H1 (cell line): Measurements from ENCODE around the gene DHPS. TPM values are rescaled to one million over a fixed set of nuclear protein-coding genes. Genes with fewer than 3 reads are reported as not detected.

Experiments used
- CTCF ChIA-PET: fragments of 300-600 bp; sonication (Branson Sonifier 250); formaldehyde crosslinking; loops from one replicate; lab custom pipeline; 2021; ENCODE audit not compliant: partially characterized antibody; lab: Charles Lee
- POLR2A ChIA-PET: fragments of 300-600 bp; sonication (Branson Sonifier 250); formaldehyde crosslinking; loops from one replicate; lab custom pipeline; 2021; ENCODE audit warnings: inconsistent platforms; ENCODE audit not compliant: partially characterized antibody; lab: Charles Lee
- DNase-seq, 2 experiments: peaks; one replicate each; pipeline versions ENCODE4 v3.0.0 to v3.0.0-alpha.2; 2010 to 2022; ENCODE audit warnings: low spot score in 2 of 2, low read depth in 1 of 2, mixed read lengths in 1 of 2
- FAIRE-seq: peaks from 2 replicates; lab custom pipeline; 2011; peaks lifted over from hg19 to GRCh38; lab: Jason Lieb, UNC
- H2AFZ ChIP-seq: 2 replicates; pipeline ENCODE4 v1.8.1; 2012; ENCODE audit warnings: low read length, inconsistent platforms
- H2AK5ac ChIP-seq: 2 replicates; pipeline ENCODE4 v1.6.1; 2013; ENCODE audit warnings: low read depth, low read length
- H2BK120ac ChIP-seq: replicated peaks from 2 replicates; pipeline ENCODE3; 2013; ENCODE audit warnings: low read depth, low read length, inconsistent platforms
- H2BK12ac ChIP-seq: 2 replicates; pipeline ENCODE4 v1.6.1; 2013; ENCODE audit warnings: low read depth, low read length
- H2BK15ac ChIP-seq: 2 replicates; pipeline ENCODE4 v1.6.1; 2013; ENCODE audit warnings: low read length
- H2BK20ac ChIP-seq: 2 replicates; pipeline ENCODE4 v1.6.1; 2013; ENCODE audit warnings: low read length
- H2BK5ac ChIP-seq: 2 replicates; pipeline ENCODE4 v1.6.1; 2013; ENCODE audit warnings: low read depth, low read length
- H3K14ac ChIP-seq: 2 replicates; pipeline ENCODE4 v1.6.1; 2013; ENCODE audit warnings: inconsistent platforms; ENCODE audit not compliant: insufficient read length
- H3K18ac ChIP-seq: 2 replicates; pipeline ENCODE4 v1.6.1; 2013; ENCODE audit warnings: low read length; ENCODE audit errors: extremely low read depth
- H3K23ac ChIP-seq: 2 replicates; pipeline ENCODE4 v1.6.1; 2013; ENCODE audit warnings: inconsistent platforms; ENCODE audit not compliant: insufficient read length
- H3K23me2 ChIP-seq: 2 replicates; pipeline ENCODE4 v1.6.1; 2013; ENCODE audit warnings: low read depth, low read length
- H3K27ac ChIP-seq: 2 replicates; pipeline ENCODE4 v1.6.1; 2011; ENCODE audit warnings: low read depth, low read length, inconsistent platforms
- H3K27me3 ChIP-seq, 4 experiments: replicated peaks in 1 of 4; 1 replicate in 1 of 4; 2 replicates in 3 of 4; pipeline versions ENCODE4 v1.6.1 to v1.8.1; 2011 to 2013; ENCODE audit warnings: low read length in 3 of 4, mild to moderate bottlenecking in 3 of 4, inconsistent platforms in 2 of 4, mixed read lengths in 2 of 4, moderate library complexity in 1 of 4; ENCODE audit not compliant: control insufficient read depth in 3 of 4, insufficient read depth in 3 of 4; ENCODE audit errors: extremely low read depth in 1 of 4
- H3K36me3 ChIP-seq, 4 experiments: 2 replicates each; pipeline versions ENCODE4 v1.6.1 to v1.8.1; 2011 to 2013; ENCODE audit warnings: mild to moderate bottlenecking in 4 of 4, low read length in 3 of 4, moderate library complexity in 2 of 4, control low read depth in 1 of 4, inconsistent platforms in 1 of 4; ENCODE audit not compliant: insufficient read depth in 4 of 4, control insufficient read depth in 2 of 4
- H3K4ac ChIP-seq: replicated peaks from 2 replicates; pipeline ENCODE3; 2013; ENCODE audit warnings: low read length, low read depth, mixed read lengths, inconsistent platforms; ENCODE audit not compliant: insufficient read length
- H3K4me1 ChIP-seq, 4 experiments: replicated peaks in 1 of 4; 1 replicate in 1 of 4; 2 replicates in 3 of 4; pipeline versions ENCODE4 v1.6.1 to v1.8.1; 2011 to 2013; ENCODE audit warnings: low read length in 3 of 4, inconsistent platforms in 2 of 4, mixed read lengths in 1 of 4; ENCODE audit not compliant: insufficient read depth in 4 of 4, control insufficient read depth in 3 of 4
- H3K4me2 ChIP-seq, 2 experiments: 2 replicates each; pipeline versions ENCODE4 v1.6.1 to v1.8.1; 2011 to 2013; ENCODE audit warnings: low read depth in 2 of 2, low read length in 2 of 2, control low read depth in 1 of 2, inconsistent platforms in 1 of 2, mild to moderate bottlenecking in 1 of 2; ENCODE audit not compliant: insufficient read depth in 1 of 2
- H3K4me3 ChIP-seq, 4 experiments: fragments of 200-600, 300-600 bp in 1 of 4; sonication (generic), shearing (Covaris generic), sonication (Bioruptor Twin) in 1 of 4; 2 replicates each; pipeline versions ENCODE4 v1.5.1 to v1.8.1; 2011 to 2016; ENCODE audit warnings: low read length in 4 of 4, low read depth in 3 of 4, control low read depth in 2 of 4, inconsistent platforms in 2 of 4, mild to moderate bottlenecking in 2 of 4, mixed read lengths in 1 of 4, moderate library complexity in 1 of 4; ENCODE audit not compliant: insufficient read depth in 2 of 4; ENCODE audit errors: extremely low read depth in 1 of 4
- H3K56ac ChIP-seq: replicated peaks from 2 replicates; pipeline ENCODE3; 2013; ENCODE audit warnings: low read depth, mild to moderate bottlenecking, mixed read lengths, low read length, inconsistent platforms; ENCODE audit not compliant: insufficient read length
- H3K79me1 ChIP-seq: 2 replicates; pipeline ENCODE4 v1.6.1; 2013; ENCODE audit warnings: low read depth, low read length, control low read depth
- H3K79me2 ChIP-seq, 2 experiments: 2 replicates each; pipeline versions ENCODE4 v1.6.1 to v1.8.1; 2012 to 2013; ENCODE audit warnings: low read length in 2 of 2, mild to moderate bottlenecking in 2 of 2, inconsistent platforms in 1 of 2; ENCODE audit not compliant: insufficient read depth in 2 of 2, control insufficient read depth in 1 of 2
- H3K9ac ChIP-seq, 4 experiments: replicated peaks in 1 of 4; 1 replicate in 1 of 4; 2 replicates in 3 of 4; pipeline versions ENCODE4 v1.6.1 to v1.8.1; 2011 to 2013; ENCODE audit warnings: low read depth in 3 of 4, low read length in 3 of 4, control low read depth in 2 of 4, mild to moderate bottlenecking in 2 of 4, moderate library complexity in 2 of 4, inconsistent platforms in 1 of 4; ENCODE audit errors: extremely low read depth in 1 of 4
- H3K9me3 ChIP-seq, 2 experiments: 2 replicates each; pipeline versions ENCODE4 v1.6.1 to v1.8.1; 2012 to 2013; ENCODE audit warnings: mild to moderate bottlenecking in 2 of 2, moderate library complexity in 2 of 2, control low read depth in 1 of 2, inconsistent platforms in 1 of 2, low read depth in 1 of 2, low read length in 1 of 2, mixed read lengths in 1 of 2; ENCODE audit not compliant: insufficient read depth in 2 of 2
- H4K20me1 ChIP-seq, 2 experiments: replicated peaks in 1 of 2; 2 replicates each; pipeline versions ENCODE3 to v1.8.1; 2011 to 2013; ENCODE audit warnings: inconsistent platforms in 2 of 2, low read length in 2 of 2, mild to moderate bottlenecking in 1 of 2; ENCODE audit not compliant: insufficient read depth in 2 of 2, control insufficient read depth in 1 of 2
- H4K5ac ChIP-seq: 2 replicates; pipeline ENCODE4 v1.6.1; 2013; ENCODE audit warnings: low read length, low read depth, mixed read lengths, inconsistent platforms; ENCODE audit not compliant: insufficient read length
- H4K8ac ChIP-seq: 2 replicates; pipeline ENCODE4 v1.8.0; 2013; ENCODE audit warnings: mild to moderate bottlenecking, moderate library complexity, low read length, inconsistent platforms; ENCODE audit not compliant: insufficient read depth; ENCODE audit errors: extremely low read depth
- H4K91ac ChIP-seq: replicated peaks from 2 replicates; pipeline ENCODE3; 2013; ENCODE audit warnings: low read length, mixed read lengths, inconsistent platforms; ENCODE audit not compliant: insufficient read length
- RAD21 ChIP-seq, 2 experiments: IDR thresholded peaks in 1 of 2; conservative IDR thresholded peaks in 1 of 2; 2 replicates each; pipeline ENCODE4 v1.6.1; 2011; ENCODE audit warnings: low read depth in 2 of 2, low read length in 2 of 2, improper control_type of control experiment in 1 of 2, inconsistent platforms in 1 of 2, mild to moderate bottlenecking in 1 of 2, moderate library complexity in 1 of 2
- RNF2 ChIP-seq: fragments of 200-900, 300-1000 bp; sonication (generic); IDR thresholded peaks from 2 replicates; pipeline ENCODE4 v1.7.1; 2016; ENCODE audit warnings: borderline replicate concordance, low read depth, mild to moderate bottlenecking, antibody characterized with exemption, low read length; ENCODE audit not compliant: poor library complexity, severe bottlenecking; ENCODE audit errors: missing control alignments
- SIN3A ChIP-seq, 2 experiments: IDR thresholded peaks in 1 of 2; conservative IDR thresholded peaks in 1 of 2; 2 replicates each; pipeline ENCODE4 v1.6.1; 2011 to 2012; ENCODE audit warnings: low read length in 2 of 2, improper control_type of control experiment in 1 of 2, low read depth in 1 of 2, mild to moderate bottlenecking in 1 of 2
- SUZ12 ChIP-seq: fragments of 200-600 bp; sonication (generic); IDR thresholded peaks from 2 replicates; pipeline ENCODE4 v1.6.1; 2012; ENCODE audit warnings: mild to moderate bottlenecking, inconsistent platforms, low read length, moderate library complexity, mixed read lengths
- WGBS, 2 experiments: shearing (Covaris generic) in 1 of 2; methylation state at CpG; one replicate each; pipeline versions ENCODE4 v1.1.6 to v1.1.7; 2013 to 2015; ENCODE audit warnings: low lambda C conversion rate in 2 of 2, mixed read lengths in 2 of 2, inconsistent platforms in 1 of 2, low coverage in 1 of 2, missing lambda C conversion rate in 1 of 2; ENCODE audit not compliant: insufficient replicate concordance in 2 of 2, insufficient coverage in 1 of 2, insufficient read length in 1 of 2; ENCODE audit errors: extremely low coverage in 1 of 2, missing lambda C conversion rate in 1 of 2; 5-methylcytosine and 5-hydroxymethylcytosine counted together
- polyA plus RNA-seq, 7 experiments: library from polyadenylated mRNA; depleted of rRNA in 3 of 7; stranded (reverse) in 5 of 7; unstranded in 2 of 7; fragments of >200 nt in 5 of 7; fragments of 200-250 nt in 2 of 7; gene quantifications; 1 replicate in 5 of 7; 2 replicates in 1 of 7; 4 replicates in 1 of 7; pipeline versions ENCODE4 v1.2.1 to v1.2.3, GENCODE V29; 2011 to 2013; ENCODE audit warnings: missing spikeins in 2 of 7, mixed read lengths in 2 of 7
- total RNA-seq: library from RNA; stranded (reverse); fragmentation: NEBNext Ultra II Directional; extraction: Animal tissue kit (Norgen Biotek cat#: 25700); gene quantifications from 2 replicates; pipeline ENCODE4 v1.2.1, GENCODE V29; 2021
- TF ChIP-seq, protein P1 (sequence below), 3 experiments: IDR thresholded peaks; 1 replicate in 2 of 3; 2 replicates in 1 of 3; pipeline versions ENCODE4 v1.5.1 to v1.6.1; 2011; ENCODE audit warnings: low read length in 3 of 3, mild to moderate bottlenecking in 3 of 3, inconsistent platforms in 2 of 3, low read depth in 1 of 3, moderate library complexity in 1 of 3; ENCODE audit not compliant: insufficient read depth in 1 of 3; ENCODE audit errors: control extremely low read depth in 1 of 3

The DHPS gene
- total and polyA plus RNA-seq, 2 of the 8 experiments (the other 6 are each of a cell fraction or from before 2014, with no cell fraction given) = 86.6 to 99.6 TPM

DNA sequence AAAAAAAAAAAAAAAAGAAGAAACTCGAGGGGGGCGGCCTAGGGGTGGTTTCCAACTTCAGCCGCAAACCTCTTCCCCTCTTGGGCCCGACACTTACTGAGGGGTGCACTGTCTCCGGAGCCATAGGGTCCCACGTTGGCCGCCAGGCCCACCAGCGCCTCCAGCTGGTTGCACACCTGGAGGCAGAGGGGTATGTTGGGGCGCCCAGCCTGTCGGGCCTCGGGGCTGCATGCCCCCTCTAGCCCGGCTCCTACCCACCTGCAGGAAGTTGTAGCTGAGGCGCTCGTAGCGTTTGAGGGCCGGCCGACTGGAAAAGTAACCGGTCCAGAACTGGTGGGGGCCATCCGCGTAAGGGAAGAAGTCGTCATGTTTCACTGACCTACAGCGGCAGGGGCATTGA lies 23.7 kb downstream of the DHPS start:
- no peak overlapping the region for H3K56ac ChIP-seq
- no peaks in the 10 kb centered on the region for H3K79me1 ChIP-seq
- no peak for FAIRE-seq
- H4K91ac ChIP-seq = no peak overlapping the region
- no peak overlapping the region for H2BK20ac ChIP-seq
- H3K79me2 ChIP-seq = no peaks in the 10 kb centered on the region
- 91% methylated on average over 19 of the region's 22 CpGs; no CpG with 5 or more reads in 1 of the 2 experiments for WGBS, 2 experiments
- CTCF ChIA-PET = interaction anchor here (0.5 to 3.3 kb wide), 8 partner anchors 9 to 138 kb away, joined by 3 to 13 read pairs (median 6); no protein-coding TSS in a partner anchor
- no peak overlapping the region for H3K4ac ChIP-seq
- no peak for DNase-seq
- no peak overlapping the region for H3K27ac ChIP-seq
- H3K23ac ChIP-seq = no peak overlapping the region
- H2AK5ac ChIP-seq = no peak overlapping the region
- no peak overlapping the region for H3K14ac ChIP-seq
- H4K20me1 ChIP-seq = peaks cover 0 to 3% of the 10 kb centered on the region in 2 experiments
- H3K18ac ChIP-seq = no peak overlapping the region
- no peak overlapping the region for H2BK12ac ChIP-seq
- no peak overlapping the region for H3K4me2 ChIP-seq
- no peak overlapping the region for H3K4me3 ChIP-seq
- no peak overlapping the region for H2BK5ac ChIP-seq
- TF ChIP-seq RAD21 (IDR thresholded peaks at IDR 0.05 in 1 of 2, conservative IDR thresholded peaks at IDR 0.05 in 1 of 2; ENCODE audit: low read depth in 2 of 2, low read length in 2 of 2) (peak in 1 of 2 experiments; percentile 19; a peak in 1 of 4 replicates), RNF2 (peak; percentile 12), SUZ12 (no peak), SIN3A (conservative IDR thresholded peaks at IDR 0.05 in 1 of 2, IDR thresholded peaks at IDR 0.05 in 1 of 2; ENCODE audit: low read depth in 1 of 2, low read length in 2 of 2) (no peak)
- TF ChIP-seq, protein P1, sequence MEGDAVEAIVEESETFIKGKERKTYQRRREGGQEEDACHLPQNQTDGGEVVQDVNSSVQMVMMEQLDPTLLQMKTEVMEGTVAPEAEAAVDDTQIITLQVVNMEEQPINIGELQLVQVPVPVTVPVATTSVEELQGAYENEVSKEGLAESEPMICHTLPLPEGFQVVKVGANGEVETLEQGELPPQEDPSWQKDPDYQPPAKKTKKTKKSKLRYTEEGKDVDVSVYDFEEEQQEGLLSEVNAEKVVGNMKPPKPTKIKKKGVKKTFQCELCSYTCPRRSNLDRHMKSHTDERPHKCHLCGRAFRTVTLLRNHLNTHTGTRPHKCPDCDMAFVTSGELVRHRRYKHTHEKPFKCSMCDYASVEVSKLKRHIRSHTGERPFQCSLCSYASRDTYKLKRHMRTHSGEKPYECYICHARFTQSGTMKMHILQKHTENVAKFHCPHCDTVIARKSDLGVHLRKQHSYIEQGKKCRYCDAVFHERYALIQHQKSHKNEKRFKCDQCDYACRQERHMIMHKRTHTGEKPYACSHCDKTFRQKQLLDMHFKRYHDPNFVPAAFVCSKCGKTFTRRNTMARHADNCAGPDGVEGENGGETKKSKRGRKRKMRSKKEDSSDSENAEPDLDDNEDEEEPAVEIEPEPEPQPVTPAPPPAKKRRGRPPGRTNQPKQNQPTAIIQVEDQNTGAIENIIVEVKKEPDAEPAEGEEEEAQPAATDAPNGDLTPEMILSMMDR (IDR thresholded peaks at IDR 0.05; ENCODE audit: control extremely low read depth in 1 of 3, insufficient read depth in 1 of 3, low read depth in 1 of 3, low read length in 3 of 3) = peak; percentile 27 to 45 (median 38)
- no peak overlapping the region for H3K9ac ChIP-seq
- H3K36me3 ChIP-seq = peaks cover 5 to 28% (median 13%) of the 10 kb centered on the region in 4 experiments
- H2BK15ac ChIP-seq = no peak overlapping the region
- H3K23me2 ChIP-seq = no peaks in the 10 kb centered on the region
- no peaks in the 10 kb centered on the region for H3K9me3 ChIP-seq
- H3K27me3 ChIP-seq = no peaks in the 10 kb centered on the region
- H2AFZ ChIP-seq = no peak overlapping the region
- POLR2A ChIA-PET = interaction anchor here (1.0 to 2.1 kb wide), 6 partner anchors 9 to 65 kb away, joined by 4 to 7 read pairs (median 6); partner anchors contain the start of gene WDR83
- no peak overlapping the region for H2BK120ac ChIP-seq
- peaks cover 0 to 6% (median 3%) of the 10 kb centered on the region in 4 experiments; a peak in 5 of 7 replicates for H3K4me1 ChIP-seq
- H4K5ac ChIP-seq = no peak overlapping the region
- peak overlapping the region; percentile 25; the same call in 1 of the 2 replicates for H4K8ac ChIP-seq
